Measurements from ENCODE around the gene B4GALNT4.
"Not testable (repeated sequence)": the region's sequence is repeated elsewhere in the genome, so short reads cannot be mapped to it uniquely, and the experiment has no call there.

The B4GALNT4 gene

GRCh38 chr11:394034-394857 is 24.9 kb downstream of the B4GALNT4 start, which contains the start of gene PKP3:
TSS of gene PKP3 (plus strand) at chr11:394209. CDS start at chr11:394293, 84 bp downstream.
- no peak for DNase-seq

- no peak for DNase-seq
Measured at GRCh38 chr11:394858-395655, 25.8 kb downstream of the B4GALNT4 start.

GRCh38 chr11:395866-396265 is 26.6 kb downstream of the B4GALNT4 start:
- DNase-seq, result no peak

GRCh38 chr11:396511-396947 is 27.2 kb downstream of the B4GALNT4 start:
- peak in 1 of 5 experiments; percentile 37 for DNase-seq

- DNase-seq, result peak in 1 of 5 experiments; percentile 64
Measured at GRCh38 chr11:396948-397548, 27.7 kb downstream of the B4GALNT4 start.

GRCh38 chr11:398826-399225 is 29.5 kb downstream of the B4GALNT4 start:
- peak in 1 of 5 experiments; percentile 43 for DNase-seq

- DNase-seq, result no peak
Measured at GRCh38 chr11:399731-400211, 30.5 kb downstream of the B4GALNT4 start.

- DNase-seq, result no peak
Measured at GRCh38 chr11:400241-400689, 31.0 kb downstream of the B4GALNT4 start.

GRCh38 chr11:401196-401595 is 31.9 kb downstream of the B4GALNT4 start:
- DNase-seq, result not testable (repeated sequence)

- no peak for DNase-seq
Measured at GRCh38 chr11:403021-403760, 33.9 kb downstream of the B4GALNT4 start.

- no peak for DNase-seq
Measured at GRCh38 chr11:403761-404431, 34.6 kb downstream of the B4GALNT4 start.

GRCh38 chr11:404551-405264 is 35.4 kb downstream of the B4GALNT4 start:
- DNase-seq, result no peak

- no peak for DNase-seq
Measured at GRCh38 chr11:405323-405953, 36.1 kb downstream of the B4GALNT4 start.

- DNase-seq, result no peak
Measured at GRCh38 chr11:405954-406795, 36.9 kb downstream of the B4GALNT4 start.

GRCh38 chr11:406796-407650 is 37.7 kb downstream of the B4GALNT4 start:
- peak; percentile 79 to 98 (median 92) for DNase-seq

GRCh38 chr11:407651-408123 is 38.4 kb downstream of the B4GALNT4 start:
- DNase-seq, result no peak

- DNase-seq, result no peak
Measured at GRCh38 chr11:408154-409007, 39.1 kb downstream of the B4GALNT4 start.

Measured in T-helper 2 cell (primary cell).